Progenitor cell of endocrine pancreas (in vitro differentiated cells): ENCODE data around the gene MATR3. TPM values are rescaled to one million over a fixed set of nuclear protein-coding genes. Genes with fewer than 3 reads are reported as not detected.

ENCODE experiments used
- DNase-seq: peaks from one replicate; pipeline ENCODE4 v3.0.0; 2021; ENCODE audit warnings: low spot score; ENCODE audit not compliant: unreplicated experiment
- H3K27ac Mint-ChIP-seq: 2 replicates; pipeline ENCODE4 v1.8.0; 2021; ENCODE audit warnings: mild to moderate bottlenecking, moderate library complexity, mixed read lengths
- H3K27me3 Mint-ChIP-seq: 2 replicates; pipeline ENCODE4 v1.8.0; 2021; ENCODE audit warnings: mixed read lengths
- H3K36me3 Mint-ChIP-seq: 2 replicates; pipeline ENCODE4 v1.8.0; 2022; ENCODE audit warnings: mixed read lengths; ENCODE audit not compliant: insufficient read depth
- H3K4me1 Mint-ChIP-seq: 2 replicates; pipeline ENCODE4 v1.8.0; 2021; ENCODE audit warnings: low read depth, mixed read lengths
- H3K4me3 Mint-ChIP-seq: 2 replicates; pipeline ENCODE4 v1.8.0; 2021; ENCODE audit warnings: low read depth, mild to moderate bottlenecking, moderate library complexity, mixed read lengths
- H3K9me3 Mint-ChIP-seq: 2 replicates; pipeline ENCODE4 v1.8.0; 2021; ENCODE audit warnings: low read depth, mixed read lengths
- CTCF ChIP-seq: fragments of 200-600 bp; sonication (generic); IDR thresholded peaks from one replicate; pipeline ENCODE4 v1.5.0; 2021; ENCODE audit warnings: antibody characterized with exemption, mild to moderate bottlenecking; ENCODE audit not compliant: unreplicated experiment
- long read RNA-seq: library from polyadenylated mRNA; unstranded; transcript quantifications from one replicate; pipeline ENCODE4 v2.0.0, GENCODE V29; 2020
- total RNA-seq: library from RNA; stranded (reverse); gene quantifications from 2 replicates; pipeline ENCODE4 v1.2.1, GENCODE V29; 2021

Gene MATR3
- 324 and 336 TPM in 2 replicates for total RNA-seq
- long read RNA-seq, full-length matches to known transcripts = 711 of 2,096 reads
- long read RNA-seq, partial matches to known transcripts = 1,134 of 2,096 reads
- long read RNA-seq, other reads (novel, unspliced or antisense) = 251 of 2,096 reads

DNA sequence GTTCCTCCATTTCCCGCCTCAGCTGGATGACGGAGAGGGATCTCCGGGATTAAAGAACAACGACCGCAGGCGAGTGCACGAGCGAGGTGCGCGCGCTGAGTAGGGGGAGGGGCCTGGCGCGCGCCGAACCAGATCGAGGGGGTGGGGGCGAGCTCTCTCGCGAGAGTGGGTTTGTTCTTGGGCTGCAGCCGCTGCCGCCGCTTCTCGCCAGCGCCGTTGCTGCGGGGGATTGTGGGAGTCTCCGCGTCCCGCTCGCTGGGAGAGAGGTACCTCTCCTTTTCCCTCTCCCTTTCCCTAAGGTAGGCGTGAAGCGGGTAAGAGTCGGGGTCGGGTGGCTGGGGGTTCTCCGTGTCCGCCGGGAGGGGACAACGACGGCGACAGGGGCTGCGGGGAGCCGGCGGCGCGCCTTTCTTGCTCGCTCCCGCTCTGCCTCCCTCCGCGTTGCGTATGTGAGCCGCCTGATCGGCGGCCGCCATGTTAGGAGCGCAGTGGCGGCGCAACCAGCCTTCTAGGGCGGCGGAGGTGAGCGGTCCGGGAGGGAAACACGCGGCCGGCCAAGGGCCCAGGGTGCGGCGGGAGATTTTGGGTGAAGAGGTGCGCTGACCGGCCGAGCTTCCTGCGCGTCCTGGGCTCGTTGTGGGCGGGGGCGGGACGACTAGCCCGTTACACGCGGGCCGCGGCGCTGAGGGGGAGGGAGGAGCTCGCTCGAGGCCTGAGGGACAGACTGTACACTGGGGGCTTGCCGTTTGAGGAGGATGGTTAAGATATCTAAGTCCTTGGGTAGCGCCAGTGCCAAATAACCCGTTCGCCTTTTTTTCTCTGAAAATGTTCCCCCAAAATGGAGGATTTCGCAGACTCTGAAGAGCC lies at the start of gene MATR3:
TSS of gene MATR3 (plus strand) at position 234 of the 867 bp plus-strand sequence. CDS start 13,676 bp downstream, outside the sequence.
- peaks cover 1% of the 10 kb centered on the region for H3K36me3 Mint-ChIP-seq

DNA sequence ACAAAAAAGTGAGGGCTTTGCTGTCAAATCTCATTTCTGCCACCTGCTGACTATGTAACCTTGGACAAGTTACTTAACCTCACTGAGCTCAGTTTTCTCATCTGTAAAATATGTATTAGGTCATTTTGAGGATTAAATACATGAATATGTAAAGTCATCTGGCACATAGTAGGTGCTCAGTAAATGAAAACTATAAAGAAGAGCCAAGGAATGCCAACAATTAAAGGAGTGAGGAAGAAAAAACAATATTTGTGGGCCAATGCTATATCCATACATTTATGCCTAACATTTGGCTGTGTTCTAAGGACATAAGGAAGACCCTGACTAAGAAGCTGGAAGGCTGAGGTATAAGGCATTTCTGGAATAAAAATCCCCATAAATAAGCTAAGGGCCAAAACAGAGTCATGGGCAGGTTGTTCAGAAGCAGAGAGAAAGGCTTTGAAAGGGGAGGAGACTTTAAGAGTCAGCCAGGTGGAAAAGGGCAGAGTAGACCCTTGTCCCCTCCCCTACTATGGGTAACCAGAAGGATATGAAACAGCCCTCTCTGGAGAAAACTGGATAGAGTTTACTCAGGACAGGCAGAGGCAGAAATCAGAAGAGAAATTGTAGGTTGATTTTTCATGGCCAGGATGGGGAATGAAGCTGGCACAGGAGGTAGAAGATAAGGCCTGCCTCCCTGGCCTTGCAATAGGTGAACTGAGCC lies 47.8 kb upstream of the MATR3 start:
- TF ChIP-seq CTCF = no peak
- no peaks in the 10 kb centered on the region for H3K36me3 Mint-ChIP-seq
- peaks cover 8% of the 10 kb centered on the region for H3K27me3 Mint-ChIP-seq
- no peaks in the 10 kb centered on the region for H3K9me3 Mint-ChIP-seq
- H3K4me1 Mint-ChIP-seq = no peaks in the 10 kb centered on the region
- H3K27ac Mint-ChIP-seq = no peak overlapping the region
- DNase-seq = no peak
- H3K4me3 Mint-ChIP-seq = no peak overlapping the region

More for the DNA sequence above, at the start of gene MATR3:
- H3K9me3 Mint-ChIP-seq = no peaks in the 10 kb centered on the region
- H3K4me3 Mint-ChIP-seq = peak within 1 kb of the TSS; percentile 94
- H3K27ac Mint-ChIP-seq = peak within 1 kb of the TSS; percentile 100
- no peak for TF ChIP-seq CTCF
- DNase-seq = peak; percentile 92
- peaks cover 32% of the 10 kb centered on the region for H3K4me1 Mint-ChIP-seq
- peaks cover 5% of the 10 kb centered on the region for H3K27me3 Mint-ChIP-seq

DNA sequence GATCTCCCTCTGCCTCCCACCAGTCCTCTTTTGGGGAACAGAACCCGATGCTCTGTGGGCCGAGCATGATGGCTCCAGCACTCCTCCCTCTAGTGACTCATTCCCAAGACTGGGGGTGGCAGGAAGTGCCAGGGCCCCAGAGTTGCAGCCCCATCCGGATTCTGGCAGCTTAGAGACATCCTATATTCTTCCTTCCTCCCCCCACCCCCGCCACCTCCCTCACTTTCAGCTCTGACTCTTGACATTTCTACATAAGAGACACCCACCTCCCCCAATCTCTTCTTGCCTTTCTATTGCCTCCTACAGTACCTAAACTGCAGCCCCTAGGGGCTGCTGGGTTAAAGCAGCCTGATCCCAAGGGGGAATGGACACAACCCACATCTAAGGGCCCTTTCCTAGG lies 47.1 kb upstream of the MATR3 start:
- no peak for DNase-seq
- H3K27me3 Mint-ChIP-seq = peaks cover 6% of the 10 kb centered on the region
- no peaks in the 10 kb centered on the region for H3K4me1 Mint-ChIP-seq
- TF ChIP-seq CTCF = no peak
- H3K27ac Mint-ChIP-seq = no peak overlapping the region
- H3K36me3 Mint-ChIP-seq = no peaks in the 10 kb centered on the region
- no peak overlapping the region for H3K4me3 Mint-ChIP-seq
- H3K9me3 Mint-ChIP-seq = no peaks in the 10 kb centered on the region

DNA sequence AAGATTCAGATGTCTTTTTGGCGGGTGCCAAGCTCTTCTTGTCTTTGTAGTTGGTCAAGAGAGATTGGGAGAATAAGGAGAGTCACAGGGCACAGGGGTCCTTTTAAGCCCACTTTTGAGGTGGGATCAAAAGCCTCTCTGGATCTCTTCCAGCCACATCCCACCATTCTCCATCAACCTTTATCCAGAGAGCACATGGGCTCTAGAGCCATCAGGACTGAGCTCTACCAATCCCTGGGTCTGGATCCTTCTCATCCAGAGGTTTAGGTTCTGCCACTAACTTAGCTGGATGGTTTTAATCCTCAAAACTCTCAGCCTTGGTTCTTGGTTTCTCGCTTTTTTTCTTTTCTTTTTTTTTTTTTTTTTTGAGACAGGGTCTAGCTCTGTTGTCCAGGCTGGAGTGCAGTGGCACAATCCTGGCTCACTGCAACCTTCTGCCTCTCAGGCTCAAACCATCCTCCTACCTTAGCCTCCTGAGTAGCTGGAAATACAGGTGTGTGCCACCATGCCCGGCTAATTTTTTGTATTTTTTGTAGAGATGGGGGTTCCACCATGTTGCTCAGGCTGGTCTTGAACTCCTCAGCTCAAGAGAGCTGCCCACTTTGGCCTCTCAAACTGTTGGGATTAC lies 44.6 kb upstream of the MATR3 start:
- Mint-ChIP-seq H3K27ac (no peak overlapping the region), H3K4me3 (no peak overlapping the region), H3K27me3 (peaks cover 7% of the 10 kb centered on the region), H3K9me3 (no peaks in the 10 kb centered on the region), H3K4me1 (no peaks in the 10 kb centered on the region), H3K36me3 (no peaks in the 10 kb centered on the region)
- DNase-seq = no peak
- no peak for TF ChIP-seq CTCF

- Mint-ChIP-seq H3K27ac (no peak overlapping the region), H3K9me3 (peaks cover 3% of the 10 kb centered on the region), H3K4me1 (peaks cover 1% of the 10 kb centered on the region), H3K36me3 (no peaks in the 10 kb centered on the region), H3K27me3 (peaks cover 7% of the 10 kb centered on the region), H3K4me3 (no peak overlapping the region)
- TF ChIP-seq CTCF = no peak
- DNase-seq = no peak
Observed at GRCh38 chr5:139251281-139251687, 42.3 kb upstream of the MATR3 start.
